NCI-H1092 treated with DMSO at 0.1 percent for 48 hours (cell line): ENCODE data around the gene RBM23.

Experiments used
- DNase-seq: peaks from one replicate; lab custom pipeline; 2025; lab: John Stamatoyannopoulos, UW

RBM23 gene

DNA sequence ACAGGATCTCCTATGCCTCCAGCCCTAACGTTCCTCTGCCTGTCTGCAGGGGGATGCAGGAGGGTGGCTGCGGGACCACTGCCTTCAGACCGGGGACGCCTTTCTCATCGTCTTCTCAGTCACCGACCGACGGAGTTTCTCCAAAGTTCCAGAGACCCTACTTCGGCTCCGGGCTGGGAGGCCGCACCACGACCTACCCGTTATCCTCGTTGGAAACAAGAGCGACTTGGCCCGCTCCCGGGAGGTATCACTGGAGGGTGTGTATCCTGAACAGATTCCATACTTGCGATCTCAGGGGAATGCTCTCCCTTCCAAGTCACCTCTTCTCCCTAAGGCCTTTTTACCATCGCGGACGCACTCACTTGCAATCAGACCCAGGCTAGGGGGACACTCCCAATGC, 33.0 kb downstream of the RBM23 start:
- DNase-seq, result no peak

DNA sequence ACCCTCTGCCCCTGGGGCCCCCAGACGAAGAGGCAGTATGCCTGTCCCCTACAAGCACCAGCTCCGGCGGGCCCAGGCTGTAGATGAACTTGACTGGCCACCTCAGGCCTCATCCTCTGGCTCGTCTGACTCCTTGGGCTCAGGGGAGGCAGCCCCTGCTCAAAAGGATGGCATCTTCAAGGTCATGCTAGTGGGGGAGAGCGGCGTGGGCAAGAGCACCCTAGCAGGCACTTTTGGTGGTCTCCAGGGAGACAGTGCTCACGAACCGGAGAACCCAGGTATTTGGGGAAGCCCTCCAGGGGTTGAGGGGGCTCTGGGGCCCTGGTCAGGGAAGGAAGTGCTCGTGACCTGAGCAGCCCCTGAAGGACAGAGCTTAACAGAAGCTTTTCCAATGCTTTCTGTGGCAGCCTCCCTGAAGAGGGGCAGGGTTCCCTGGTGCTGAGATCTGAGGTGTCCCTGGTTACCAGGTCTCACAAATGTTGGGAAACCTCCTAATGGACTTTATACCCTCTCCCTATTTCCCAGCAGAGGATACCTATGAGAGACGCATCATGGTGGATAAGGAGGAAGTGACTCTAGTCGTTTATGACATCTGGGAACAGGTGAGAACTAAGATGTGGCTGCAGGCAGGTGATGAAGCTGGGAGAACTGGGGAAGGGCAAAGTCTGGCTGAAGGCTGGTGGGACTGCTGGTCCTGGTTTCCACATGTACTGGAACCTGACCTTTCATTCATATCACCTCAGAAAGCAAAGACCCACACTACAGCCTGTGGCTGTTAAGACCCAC, 34.0 kb downstream of the RBM23 start:
- DNase-seq, result no peak

- no peak for DNase-seq
Measured at GRCh38 chr14:22884076-22884737, 34.7 kb downstream of the RBM23 start.

GRCh38 chr14:22883173-22883976, 35.6 kb downstream of the RBM23 start, which contains the start of gene REM2:
Gene REM2, plus strand, starts transcription at chr14:22883222. Its CDS starts 66 bp downstream, at chr14:22883288.
- peak; percentile 88 for DNase-seq

- peak; percentile 72 for DNase-seq
Measured at GRCh38 chr14:22882529-22883172, 36.3 kb downstream of the RBM23 start.

- DNase-seq, result no peak
Measured at GRCh38 chr14:22882064-22882463, 36.9 kb downstream of the RBM23 start.

- no peak for DNase-seq
Measured at GRCh38 chr14:22878271-22879246, 40.4 kb downstream of the RBM23 start.

- DNase-seq, result no peak
Measured at GRCh38 chr14:22877000-22877501, 41.9 kb downstream of the RBM23 start.

- DNase-seq, result no peak
Measured at GRCh38 chr14:22875748-22876319, 43.1 kb downstream of the RBM23 start.

- DNase-seq, result no peak
Measured at GRCh38 chr14:22875003-22875747, 43.8 kb downstream of the RBM23 start.

DNA sequence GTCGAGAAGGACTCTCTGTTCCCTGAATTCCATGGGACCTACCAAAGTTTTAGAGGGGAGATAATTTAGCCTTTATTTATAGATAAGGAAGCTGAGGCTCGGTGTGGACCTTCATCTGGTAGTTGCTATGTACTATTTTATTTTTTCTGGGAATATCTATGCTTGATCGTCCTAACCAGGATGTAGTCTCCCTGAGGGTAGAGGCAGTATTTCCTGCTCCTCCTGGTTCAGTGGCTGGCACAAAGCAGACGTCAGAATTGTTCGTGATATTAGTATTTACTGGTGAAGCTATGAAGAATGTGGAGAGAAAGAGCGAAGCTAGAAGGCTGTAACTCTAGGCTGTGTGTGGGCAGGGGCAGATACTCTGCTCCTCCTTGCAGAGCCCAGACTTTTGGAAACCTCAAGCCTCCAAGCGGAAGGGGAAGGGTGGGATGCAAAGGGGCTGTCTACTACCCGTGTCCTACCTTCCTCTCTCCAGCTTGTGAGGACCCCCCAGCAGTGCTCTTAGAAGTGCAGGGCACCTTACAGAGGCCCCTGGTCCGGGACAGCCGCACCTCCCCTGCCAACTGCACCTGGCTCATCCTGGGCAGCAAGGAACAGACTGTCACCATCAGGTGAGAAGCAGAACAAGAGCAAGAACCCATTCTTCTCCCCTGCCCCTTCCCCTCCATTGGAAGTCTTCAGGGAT, 46.0 kb downstream of the RBM23 start:
- no peak for DNase-seq

- peak; percentile 63 for DNase-seq
Measured at GRCh38 chr14:22872033-22872832, 46.7 kb downstream of the RBM23 start.

- DNase-seq, result peak; percentile 65
Measured at GRCh38 chr14:22871224-22872032, 47.5 kb downstream of the RBM23 start, which contains the start of gene LRP10. Gene LRP10, plus strand, starts transcription at chr14:22871740. Its CDS starts 564 bp downstream, at chr14:22872304.

- no peak for DNase-seq
Measured at GRCh38 chr14:22870811-22871223, 48.1 kb downstream of the RBM23 start.

- DNase-seq, result no peak
Measured at GRCh38 chr14:22866874-22867273, 52.1 kb downstream of the RBM23 start.

DNA sequence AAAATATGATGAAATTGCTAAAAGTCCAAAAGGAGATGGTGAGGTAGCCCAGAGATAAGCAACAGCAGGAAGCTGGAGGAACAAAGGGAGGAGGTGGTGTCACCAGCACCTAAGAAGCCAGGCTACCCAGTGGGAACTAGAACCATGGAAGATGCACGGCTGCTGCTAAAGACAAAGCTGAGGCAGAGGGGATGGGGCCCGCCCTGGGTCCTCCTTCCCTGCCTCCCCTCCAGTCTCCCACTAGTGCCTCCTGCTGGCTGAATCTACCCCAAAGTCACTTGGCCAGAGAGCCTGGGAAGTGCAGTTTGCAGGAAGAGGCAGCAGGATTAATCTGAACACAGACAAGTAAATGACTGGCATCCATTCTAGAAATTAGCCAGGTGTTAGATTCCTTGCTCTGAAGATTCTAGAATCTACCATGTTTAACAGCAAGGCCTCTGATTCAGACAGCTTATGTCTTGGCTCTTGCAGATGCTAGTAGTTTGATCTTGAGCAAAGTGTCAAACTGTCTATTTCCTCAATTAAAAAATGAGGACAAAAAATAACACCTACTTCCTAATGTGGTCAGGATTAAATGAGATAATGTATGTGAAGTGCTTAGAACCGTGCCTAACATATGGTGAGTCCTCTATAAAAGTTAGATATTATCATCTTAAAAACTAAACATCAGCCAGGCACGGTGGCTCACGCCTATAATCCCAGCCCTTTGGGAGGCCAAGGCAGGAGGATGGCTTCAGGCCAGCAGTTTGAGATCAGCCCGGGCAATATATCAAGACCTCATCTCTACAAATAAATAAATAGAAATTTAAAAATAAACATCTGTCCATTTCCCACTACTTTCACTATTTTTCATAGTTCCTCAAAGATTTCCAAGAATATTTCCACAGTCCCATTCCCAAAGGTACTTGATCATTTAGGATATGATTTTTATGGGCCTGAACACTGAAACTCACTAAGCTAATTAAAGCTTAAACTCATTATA, 53.2 kb downstream of the RBM23 start:
- no peak for DNase-seq
